GM21619 (cell line): ENCODE results near the gene LAMC2.

Source experiments
- ATAC-seq: cut with Tn5 transposase; IDR thresholded peaks from one replicate; pipeline ENCODE4 v1.9.1; 2021; ENCODE audit not compliant: unreplicated experiment

LAMC2 gene

DNA sequence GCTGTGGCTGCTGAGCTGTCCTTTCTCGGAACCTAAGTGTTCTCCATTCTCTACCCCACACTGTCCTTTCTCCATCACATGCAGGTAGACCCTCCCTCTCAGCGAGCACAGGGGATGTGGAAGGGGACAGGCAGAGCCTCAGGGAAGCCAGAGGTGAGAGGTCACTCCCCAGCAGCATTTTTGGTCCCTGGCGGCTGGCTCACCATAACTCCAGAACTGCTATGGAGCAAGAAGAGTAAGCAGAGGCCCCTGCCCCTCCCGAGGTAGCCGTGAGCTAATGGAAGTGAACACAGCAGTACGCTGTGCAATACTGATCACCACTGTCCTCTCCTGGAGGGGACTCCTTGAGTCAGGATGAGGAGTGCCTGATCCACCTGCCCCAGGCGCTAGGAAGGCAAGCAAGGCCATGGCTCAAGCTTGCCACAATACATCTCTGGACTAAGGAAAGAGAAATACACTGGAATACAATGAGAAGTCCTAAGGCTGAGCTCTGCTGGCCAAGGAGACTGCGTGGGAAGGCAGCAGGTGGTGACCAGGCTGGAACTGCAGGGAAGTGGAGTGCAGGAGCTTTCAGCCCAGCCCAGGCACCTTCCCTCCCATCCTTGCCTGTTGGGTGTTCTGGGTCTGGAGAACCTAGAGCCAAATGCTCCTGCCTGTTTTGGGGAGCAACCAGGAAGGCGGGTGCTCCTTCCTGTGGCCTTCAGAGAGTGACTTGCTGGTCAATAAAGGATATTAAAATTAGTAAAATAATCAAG lies 96.2 kb downstream of the LAMC2 start:
- no peak for ATAC-seq

DNA sequence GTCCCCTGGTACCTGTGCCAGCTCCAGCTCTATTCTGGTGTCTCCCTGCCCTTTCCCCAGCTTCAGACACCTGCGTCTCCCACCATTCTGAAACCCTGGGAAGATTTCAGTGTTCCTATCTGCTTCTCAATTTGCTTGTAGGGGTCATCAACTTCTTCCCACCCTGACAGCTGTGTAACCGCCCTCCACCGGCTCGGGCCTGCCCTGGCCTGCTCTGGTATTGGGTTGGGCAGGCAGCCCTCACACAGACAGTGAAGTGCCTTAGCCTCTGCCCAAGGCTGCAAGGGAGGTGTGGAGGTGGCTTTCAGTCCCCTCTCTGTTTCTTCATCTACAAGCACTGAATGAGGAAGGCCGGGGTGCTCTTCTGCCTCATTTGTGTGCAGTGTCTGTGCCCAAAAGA lies 97.2 kb downstream of the LAMC2 start:
- no peak for ATAC-seq

DNA sequence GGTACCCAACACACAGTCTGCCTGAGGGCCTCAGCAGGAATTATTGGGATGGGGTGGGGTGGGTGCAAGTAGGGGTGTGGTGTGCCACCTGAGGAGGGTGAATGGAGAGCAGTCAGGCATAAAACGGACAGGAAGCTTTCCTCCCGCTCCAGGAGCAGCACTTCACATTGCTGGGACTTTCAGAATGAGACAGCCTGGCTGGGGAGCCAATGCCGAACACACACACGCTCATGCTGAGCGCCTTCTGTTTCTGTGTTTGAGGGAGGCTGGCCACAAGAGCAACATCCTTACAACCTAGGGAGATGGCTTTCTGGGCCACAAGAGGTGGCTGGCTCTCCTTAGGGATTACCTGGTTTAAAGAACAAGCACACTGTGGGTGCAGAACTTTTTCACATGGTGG lies 98.0 kb downstream of the LAMC2 start:
- ATAC-seq = no peak

DNA sequence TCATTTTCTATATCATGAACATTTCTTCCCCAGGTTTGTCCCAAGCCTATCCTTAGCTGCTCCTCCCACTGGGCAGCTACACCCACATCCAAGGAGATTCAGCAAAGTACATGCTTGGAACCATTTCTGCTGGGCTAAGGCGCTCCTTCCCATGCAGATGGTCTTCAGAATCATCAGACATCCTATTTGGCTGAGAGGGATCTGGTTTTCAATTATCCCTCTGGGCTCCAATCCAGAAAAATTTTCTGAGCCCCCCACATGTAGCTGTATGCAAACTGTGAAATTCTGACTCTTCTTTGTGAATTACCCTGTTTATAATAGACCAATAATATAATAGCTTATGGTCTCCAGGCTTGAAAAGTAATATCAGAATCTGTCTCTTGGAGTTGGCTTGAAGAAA lies 99.2 kb downstream of the LAMC2 start:
- no peak for ATAC-seq

DNA sequence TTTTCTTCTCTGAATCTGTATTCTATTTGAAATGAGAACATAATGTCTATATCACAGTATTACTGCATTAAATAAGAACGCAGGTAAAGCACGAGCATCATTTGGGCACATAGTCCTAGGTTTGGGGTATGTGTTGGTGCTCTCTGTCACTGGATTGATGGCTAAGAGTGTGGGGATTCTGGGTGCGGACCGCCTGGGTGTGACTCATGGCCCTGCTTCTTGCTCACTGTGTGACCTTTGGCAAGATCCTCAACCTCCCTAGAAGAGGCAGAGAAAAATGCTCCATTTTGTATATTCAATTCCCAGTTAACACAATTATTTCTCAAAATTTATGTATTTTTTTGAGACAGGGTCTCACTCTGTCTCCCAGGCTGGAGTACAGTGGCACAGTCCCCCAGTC lies 99.7 kb downstream of the LAMC2 start:
- ATAC-seq = no peak

DNA sequence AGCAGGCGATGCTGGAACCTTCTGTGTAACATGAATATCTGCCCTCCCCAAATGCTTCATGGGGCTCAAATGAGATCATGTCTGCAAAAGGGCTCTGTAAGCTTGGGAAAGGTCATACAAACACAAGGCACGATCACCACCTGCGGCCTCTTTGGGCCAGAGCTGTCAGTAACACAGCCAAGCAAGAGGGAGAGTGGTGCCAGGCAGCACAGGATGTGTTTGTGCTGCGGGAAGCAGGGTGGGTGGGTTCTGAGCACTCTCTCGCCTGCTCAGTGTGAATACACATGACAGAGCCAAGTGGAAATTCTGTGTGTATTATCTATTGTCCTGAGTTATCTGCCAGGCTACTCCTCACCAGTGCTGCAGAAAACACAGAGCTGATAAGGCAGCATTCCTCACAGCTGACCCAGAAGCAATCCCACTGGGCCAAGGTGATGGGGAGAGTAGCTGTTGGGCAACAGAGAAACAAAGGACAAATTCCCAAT lies 101.2 kb downstream of the LAMC2 start:
- ATAC-seq = no peak

DNA sequence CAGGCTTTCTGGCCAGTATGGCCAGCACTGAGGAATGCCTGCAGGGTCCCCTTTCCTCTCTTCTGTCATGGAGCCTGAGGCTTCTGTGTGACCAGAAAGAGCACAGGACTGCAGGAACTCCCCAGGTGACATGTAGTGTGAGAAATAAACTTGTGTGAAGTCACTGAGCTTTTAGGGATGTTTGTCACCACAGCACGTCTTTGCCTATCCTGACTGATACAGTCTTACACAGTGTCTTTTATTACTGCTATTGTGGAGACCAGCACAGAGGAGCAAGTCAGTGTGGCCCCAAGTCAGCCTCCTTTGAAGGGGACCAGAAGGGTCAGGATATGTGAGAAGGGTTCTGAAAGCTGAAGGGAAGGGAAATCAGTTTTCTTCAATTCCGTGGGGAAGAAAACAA lies 102.5 kb downstream of the LAMC2 start:
- no peak for ATAC-seq

DNA sequence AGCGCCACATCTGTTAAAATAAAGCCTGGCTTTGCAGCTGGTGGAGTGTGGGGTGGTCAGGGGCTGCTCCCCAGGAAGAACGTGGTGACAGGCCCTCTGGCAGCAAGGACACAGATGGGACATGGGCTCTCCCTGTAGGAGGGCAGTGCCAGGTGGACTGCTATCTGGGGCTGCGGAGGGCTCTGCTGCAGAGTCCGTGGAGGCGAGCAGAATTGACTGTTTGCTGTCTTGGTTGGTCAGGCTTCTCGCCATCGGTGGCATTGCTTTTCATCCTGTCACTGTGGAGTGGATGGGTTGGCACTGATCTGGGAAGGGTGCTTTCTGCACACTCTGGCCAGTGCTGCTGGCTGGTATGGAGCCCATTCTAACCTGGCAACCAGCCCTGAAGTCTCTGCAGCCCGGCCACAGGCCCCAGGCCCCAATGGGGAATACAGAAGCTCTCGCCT lies 103.0 kb downstream of the LAMC2 start:
- no peak for ATAC-seq

DNA sequence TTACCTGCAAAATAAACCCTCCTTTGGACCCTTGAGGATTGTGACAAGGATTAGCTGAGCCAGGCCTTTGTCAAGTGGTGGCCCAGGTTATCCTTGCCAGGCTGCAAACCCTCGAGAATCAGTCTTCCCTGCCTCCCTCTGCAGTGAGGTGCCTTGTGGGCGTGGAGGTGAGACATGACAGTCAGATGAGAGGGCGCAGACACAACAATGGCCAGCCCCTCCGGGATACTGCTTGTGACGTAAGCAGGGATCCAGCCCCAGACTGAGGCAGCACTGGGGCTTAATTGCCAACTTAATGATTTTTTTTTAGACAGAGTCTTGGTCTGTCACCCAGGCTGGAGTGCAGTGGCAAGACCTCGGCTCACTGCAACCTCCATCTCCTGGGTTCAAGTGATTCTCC lies 104.6 kb downstream of the LAMC2 start:
- ATAC-seq = no peak

DNA sequence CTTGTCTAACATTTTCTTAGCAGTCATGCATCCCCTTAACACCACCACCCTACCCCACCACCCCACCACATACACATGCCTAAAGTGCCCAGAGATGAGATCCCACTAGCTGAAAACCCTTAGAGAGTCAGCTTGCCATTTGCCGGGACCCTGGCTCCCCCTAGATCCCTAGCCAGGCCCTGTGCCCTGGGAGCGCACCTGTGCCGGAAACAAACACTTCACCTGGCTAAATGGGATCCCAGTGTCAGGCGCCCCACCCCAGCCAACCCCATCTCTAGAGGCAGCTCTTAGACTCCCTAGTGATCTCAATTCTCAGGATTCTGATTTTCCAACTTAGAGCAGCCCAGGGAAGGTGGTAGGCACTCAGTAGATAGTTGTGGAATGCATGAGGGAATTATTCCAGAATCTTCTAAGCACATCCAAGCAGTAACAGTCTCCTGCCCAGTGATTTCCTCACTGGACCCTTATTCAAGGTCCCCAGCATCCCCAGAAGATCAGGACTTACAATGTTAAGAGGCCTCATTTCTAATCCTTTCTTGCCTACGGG lies 105.2 kb downstream of the LAMC2 start:
- ATAC-seq = no peak

DNA sequence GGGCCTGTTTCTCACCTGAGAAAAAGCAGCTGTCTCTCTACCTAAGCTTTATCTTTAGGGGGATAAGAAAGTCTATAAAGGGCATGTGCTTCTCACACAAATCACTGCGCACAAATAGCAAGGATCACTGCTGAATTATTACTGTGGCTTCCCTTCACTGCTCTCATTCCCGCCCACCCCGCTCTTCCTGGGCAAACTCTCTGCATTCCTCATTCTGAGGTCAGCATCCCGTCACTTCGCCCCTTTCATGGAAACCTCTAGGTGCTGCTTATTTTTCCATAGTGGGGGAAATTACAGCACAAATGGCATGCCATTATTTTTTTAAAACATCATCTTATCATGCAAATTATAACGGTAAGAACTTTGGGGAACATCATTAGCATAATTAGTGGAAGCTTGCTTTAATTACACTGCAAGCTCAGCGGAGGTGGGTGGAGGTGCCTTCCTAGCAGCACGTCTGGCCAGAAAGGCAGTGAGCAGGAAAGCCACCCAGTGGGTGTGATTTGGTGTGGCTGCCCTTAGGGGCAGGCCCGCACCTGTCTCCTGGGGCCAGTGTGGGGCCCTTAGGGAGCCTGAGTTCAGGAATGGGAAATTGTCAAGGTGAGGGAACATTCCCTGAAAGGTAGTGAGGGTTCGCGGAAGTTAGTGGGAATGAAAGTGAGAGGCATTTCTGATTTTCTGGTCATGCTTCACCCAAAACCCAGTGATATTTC lies 105.9 kb downstream of the LAMC2 start:
- no peak for ATAC-seq

DNA sequence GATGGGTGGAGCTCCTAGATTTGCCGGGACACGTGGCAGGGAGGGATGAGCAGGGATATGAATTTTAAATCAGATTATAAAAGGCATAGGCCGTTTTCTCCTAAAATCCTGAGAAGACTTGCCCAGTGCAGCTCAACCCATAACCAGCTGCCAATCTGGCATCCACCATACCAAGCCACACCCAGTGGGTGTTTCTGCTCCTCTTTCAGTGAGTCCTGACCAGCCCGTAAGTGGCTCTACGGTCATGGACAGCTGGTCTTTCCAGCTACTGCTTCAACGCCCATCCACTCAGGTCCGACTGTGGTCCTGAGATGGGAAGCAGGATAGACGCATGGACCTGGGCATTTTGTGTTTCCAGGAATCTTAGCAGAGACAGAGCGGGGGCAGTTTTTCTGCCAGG lies 107.2 kb downstream of the LAMC2 start:
- ATAC-seq = no peak

DNA sequence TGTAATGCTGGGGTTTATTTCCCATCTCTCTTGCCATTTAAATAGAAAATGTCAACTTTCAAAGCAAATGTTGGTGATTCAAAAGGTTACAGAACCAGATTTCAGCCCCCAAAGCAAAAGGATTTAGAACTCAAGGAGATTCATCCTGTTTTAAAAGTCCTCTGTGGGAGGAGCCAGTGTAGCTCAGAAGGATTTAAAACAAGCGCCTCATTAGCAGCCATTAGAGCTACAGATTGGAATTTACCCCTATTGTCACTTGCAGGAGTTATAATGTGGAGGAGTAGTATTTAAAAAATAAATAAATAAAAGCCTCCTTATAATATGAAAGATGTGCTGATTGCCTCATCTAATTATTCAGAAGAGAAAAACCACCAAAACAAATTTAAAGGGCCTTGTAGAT lies 107.8 kb downstream of the LAMC2 start:
- ATAC-seq = no peak
